ENCODE results near the gene TRAK1.

Gene TRAK1

GRCh38 chr3:42182555-42182954, 91.4 kb downstream of the TRAK1 start:
- no peak for DNase-seq

GRCh38 chr3:42183991-42184632, 93.0 kb downstream of the TRAK1 start:
- DNase-seq = no peak

- DNase-seq = no peak
These were observed 93.7 kb downstream of the TRAK1 start for GRCh38 chr3:42184651-42185443.

GRCh38 chr3:42187936-42188335, 96.8 kb downstream of the TRAK1 start:
- no peak for DNase-seq

GRCh38 chr3:42188376-42188775, 97.2 kb downstream of the TRAK1 start:
- DNase-seq = no peak

- DNase-seq = no peak
These were observed 97.9 kb downstream of the TRAK1 start for GRCh38 chr3:42189001-42189460.

- DNase-seq = no peak
These were observed 98.6 kb downstream of the TRAK1 start for GRCh38 chr3:42189736-42190135.

- peak; percentile 25 for DNase-seq
These were observed 99.7 kb downstream of the TRAK1 start for GRCh38 chr3:42190701-42191442.

GRCh38 chr3:42191443-42191747, 100.2 kb downstream of the TRAK1 start:
- DNase-seq = no peak

GRCh38 chr3:42192334-42193200, 101.4 kb downstream of the TRAK1 start:
- DNase-seq = no peak

GRCh38 chr3:42194943-42195510, 103.9 kb downstream of the TRAK1 start:
- DNase-seq = no peak

GRCh38 chr3:42195879-42196330, 104.7 kb downstream of the TRAK1 start:
- DNase-seq = no peak

- DNase-seq = no peak
These were observed 107.6 kb downstream of the TRAK1 start for GRCh38 chr3:42198709-42199108.

GRCh38 chr3:42202217-42202865, 111.2 kb downstream of the TRAK1 start:
- no peak for DNase-seq

GRCh38 chr3:42204867-42205599, 113.9 kb downstream of the TRAK1 start:
- no peak for DNase-seq

- DNase-seq = no peak
These were observed 114.8 kb downstream of the TRAK1 start for GRCh38 chr3:42205800-42206514.

- no peak for DNase-seq
These were observed 118.8 kb downstream of the TRAK1 start for GRCh38 chr3:42209917-42210316.

- DNase-seq = no peak
These were observed 119.6 kb downstream of the TRAK1 start for GRCh38 chr3:42210726-42211125.

- DNase-seq = no peak
These were observed 122.3 kb downstream of the TRAK1 start for GRCh38 chr3:42213417-42213816.

GRCh38 chr3:42214064-42214463, 122.9 kb downstream of the TRAK1 start:
- no peak for DNase-seq

Measured in NCI-H1092 treated with DMSO at 0.1 percent for 48 hours (cell line).